GM21367 (cell line): ENCODE measurements around the gene GRIK3.
"Not testable (repeated sequence)": the region's sequence is repeated elsewhere in the genome, so short reads cannot be mapped to it uniquely, and the experiment has no call there.

Experiments
- ATAC-seq: cut with Tn5 transposase; IDR thresholded peaks from one replicate; pipeline ENCODE4 v1.9.1; 2021; ENCODE audit not compliant: unreplicated experiment

The GRIK3 gene

GRCh38 chr1:36911561-36912364 is 122.6 kb downstream of the GRIK3 start:
- no peak for ATAC-seq

GRCh38 chr1:36910886-36911540 is 123.3 kb downstream of the GRIK3 start:
- no peak for ATAC-seq

GRCh38 chr1:36909946-36910725 is 124.2 kb downstream of the GRIK3 start:
- ATAC-seq = no peak

GRCh38 chr1:36909359-36909758 is 125.0 kb downstream of the GRIK3 start:
- not testable (repeated sequence) for ATAC-seq

- no peak for ATAC-seq
Measured at GRCh38 chr1:36908096-36908495, 126.2 kb downstream of the GRIK3 start.

- ATAC-seq = no peak
Measured at GRCh38 chr1:36906555-36906954, 127.8 kb downstream of the GRIK3 start.

- no peak for ATAC-seq
Measured at GRCh38 chr1:36905941-36906340, 128.4 kb downstream of the GRIK3 start.

- ATAC-seq = no peak
Measured at GRCh38 chr1:36900128-36900527, 134.2 kb downstream of the GRIK3 start.

GRCh38 chr1:36897813-36898212 is 136.5 kb downstream of the GRIK3 start:
- not testable (repeated sequence) for ATAC-seq

GRCh38 chr1:36894824-36895223 is 139.5 kb downstream of the GRIK3 start:
- no peak for ATAC-seq

- ATAC-seq = no peak
Measured at GRCh38 chr1:36890776-36891175, 143.5 kb downstream of the GRIK3 start.

GRCh38 chr1:36889478-36890226 is 144.7 kb downstream of the GRIK3 start:
- no peak for ATAC-seq

- no peak for ATAC-seq
Measured at GRCh38 chr1:36888811-36889477, 145.4 kb downstream of the GRIK3 start.

- no peak for ATAC-seq
Measured at GRCh38 chr1:36885540-36886357, 148.6 kb downstream of the GRIK3 start.

GRCh38 chr1:36884801-36885200 is 149.5 kb downstream of the GRIK3 start:
- ATAC-seq = no peak

- no peak for ATAC-seq
Measured at GRCh38 chr1:36884029-36884701, 150.2 kb downstream of the GRIK3 start.

GRCh38 chr1:36883315-36883949 is 150.9 kb downstream of the GRIK3 start:
- no peak for ATAC-seq

GRCh38 chr1:36882536-36883285 is 151.6 kb downstream of the GRIK3 start:
- ATAC-seq = no peak
